HUES6 (cell line): ENCODE measurements around the gene MCTP2.

ENCODE experiments used
- H3K27ac ChIP-seq: 2 replicates; pipeline ENCODE4 v1.7.0; 2013; ENCODE audit warnings: low read depth, mild to moderate bottlenecking, low read length, inconsistent platforms
- H3K27me3 ChIP-seq: 2 replicates; pipeline ENCODE4 v1.6.1; 2013; ENCODE audit warnings: low read length; ENCODE audit not compliant: control insufficient read depth, insufficient read depth
- H3K36me3 ChIP-seq: 2 replicates; pipeline ENCODE4 v1.6.1; 2013; ENCODE audit warnings: low read length; ENCODE audit not compliant: control insufficient read depth, insufficient read depth
- H3K4me1 ChIP-seq: 2 replicates; pipeline ENCODE4 v1.6.1; 2013; ENCODE audit warnings: low read length; ENCODE audit not compliant: control insufficient read depth, insufficient read depth
- H3K4me3 ChIP-seq: 2 replicates; pipeline ENCODE4 v1.5.1; 2013; ENCODE audit warnings: low read depth, low read length
- H3K9ac ChIP-seq: one replicate; pipeline ENCODE4 v1.6.1; 2013; ENCODE audit warnings: mild to moderate bottlenecking, low read length
- H3K9me3 ChIP-seq: 2 replicates; pipeline ENCODE4 v1.6.1; 2013; ENCODE audit warnings: low read depth, low read length; ENCODE audit not compliant: control insufficient read depth, insufficient read depth

Gene MCTP2

GRCh38 chr15:94327356-94327936, 96.1 kb downstream of the MCTP2 start:
- no peak overlapping the region for H3K27ac ChIP-seq

GRCh38 chr15:94331731-94332130, 100.4 kb downstream of the MCTP2 start:
- H3K4me1 ChIP-seq: 0 out of 2 replicates have a peak, but pooled peaks cover 3% of the 10 kb centered on the region
- H3K36me3 ChIP-seq: no peaks in the 10 kb centered on the region
- H3K27ac ChIP-seq: no peak overlapping the region
- no peak overlapping the region for H3K4me3 ChIP-seq
- no peaks in the 10 kb centered on the region for H3K27me3 ChIP-seq
- no peaks in the 10 kb centered on the region for H3K9me3 ChIP-seq
- no peak overlapping the region for H3K9ac ChIP-seq

More at GRCh38 chr15:94327356-94327936, 96.1 kb downstream of the MCTP2 start:
- Histone ChIP-seq H3K9ac (no peak overlapping the region), H3K4me3 (no peak overlapping the region), H3K4me1 (peaks cover 6% of the 10 kb centered on the region), H3K36me3 (no peaks in the 10 kb centered on the region), H3K9me3 (no peaks in the 10 kb centered on the region), H3K27me3 (no peaks in the 10 kb centered on the region)

- H3K27me3 ChIP-seq: no peaks in the 10 kb centered on the region
- H3K9me3 ChIP-seq: no peaks in the 10 kb centered on the region
- H3K36me3 ChIP-seq: no peaks in the 10 kb centered on the region
- no peak overlapping the region for H3K27ac ChIP-seq
- 0 out of 2 replicates have a peak, but pooled peaks cover 3% of the 10 kb centered on the region for H3K4me1 ChIP-seq
- no peak overlapping the region for H3K9ac ChIP-seq
- H3K4me3 ChIP-seq: no peak overlapping the region
Measured at GRCh38 chr15:94335616-94336015, 104.3 kb downstream of the MCTP2 start.

GRCh38 chr15:94336817-94337467, 105.6 kb downstream of the MCTP2 start:
- H3K4me1 ChIP-seq: 0 out of 2 replicates have a peak, but pooled peaks cover 3% of the 10 kb centered on the region
- H3K27me3 ChIP-seq: no peaks in the 10 kb centered on the region
- no peak overlapping the region for H3K27ac ChIP-seq
- H3K36me3 ChIP-seq: no peaks in the 10 kb centered on the region
- H3K9me3 ChIP-seq: no peaks in the 10 kb centered on the region
- H3K4me3 ChIP-seq: no peak overlapping the region
- no peak overlapping the region for H3K9ac ChIP-seq

GRCh38 chr15:94338243-94338846, 107.0 kb downstream of the MCTP2 start:
- Histone ChIP-seq H3K4me1 (0 out of 2 replicates have a peak, but pooled peaks cover 3% of the 10 kb centered on the region), H3K9ac (no peak overlapping the region)

GRCh38 chr15:94346282-94346681, 114.9 kb downstream of the MCTP2 start:
- Histone ChIP-seq H3K36me3 (no peaks in the 10 kb centered on the region), H3K9me3 (no peaks in the 10 kb centered on the region), H3K9ac (no peak overlapping the region), H3K27me3 (no peaks in the 10 kb centered on the region), H3K4me1 (no peaks in the 10 kb centered on the region), H3K4me3 (no peak overlapping the region), H3K27ac (no peak overlapping the region)

More at GRCh38 chr15:94338243-94338846, 107.0 kb downstream of the MCTP2 start:
- Histone ChIP-seq H3K9me3 (no peaks in the 10 kb centered on the region), H3K36me3 (no peaks in the 10 kb centered on the region), H3K27ac (no peak overlapping the region), H3K27me3 (no peaks in the 10 kb centered on the region), H3K4me3 (no peak overlapping the region)

GRCh38 chr15:94348084-94348483, 116.7 kb downstream of the MCTP2 start:
- Histone ChIP-seq H3K4me1 (no peaks in the 10 kb centered on the region), H3K4me3 (no peak overlapping the region), H3K36me3 (no peaks in the 10 kb centered on the region), H3K27ac (no peak overlapping the region), H3K9ac (no peak overlapping the region), H3K9me3 (no peaks in the 10 kb centered on the region), H3K27me3 (no peaks in the 10 kb centered on the region)

GRCh38 chr15:94351031-94351535, 119.7 kb downstream of the MCTP2 start:
- no peaks in the 10 kb centered on the region for H3K9me3 ChIP-seq
- no peak overlapping the region for H3K27ac ChIP-seq
- H3K9ac ChIP-seq: no peak overlapping the region
- H3K27me3 ChIP-seq: no peaks in the 10 kb centered on the region
- H3K36me3 ChIP-seq: no peaks in the 10 kb centered on the region
- no peaks in the 10 kb centered on the region for H3K4me1 ChIP-seq
- no peak overlapping the region for H3K4me3 ChIP-seq

GRCh38 chr15:94352636-94353487, 121.5 kb downstream of the MCTP2 start:
- Histone ChIP-seq H3K9me3 (no peaks in the 10 kb centered on the region), H3K9ac (no peak overlapping the region), H3K4me3 (no peak overlapping the region), H3K27ac (no peak overlapping the region), H3K36me3 (no peaks in the 10 kb centered on the region), H3K27me3 (no peaks in the 10 kb centered on the region), H3K4me1 (no peaks in the 10 kb centered on the region)

- Histone ChIP-seq H3K27ac (no peak overlapping the region), H3K4me1 (no peaks in the 10 kb centered on the region), H3K36me3 (no peaks in the 10 kb centered on the region), H3K4me3 (no peak overlapping the region), H3K9me3 (no peaks in the 10 kb centered on the region), H3K9ac (no peak overlapping the region), H3K27me3 (no peaks in the 10 kb centered on the region)
Measured at GRCh38 chr15:94353488-94353820, 122.1 kb downstream of the MCTP2 start.
